ENCODE results near the gene SMIM12. TPM values are rescaled to one million over a fixed set of nuclear protein-coding genes. Genes with fewer than 3 reads are reported as not detected.
"Not testable (repeated sequence)": the region's sequence is repeated elsewhere in the genome, so short reads cannot be mapped to it uniquely, and the experiment has no call there.

SMIM12 gene
- total RNA-seq, 1 donor from 2014 or later = 23.2 TPM

DNA sequence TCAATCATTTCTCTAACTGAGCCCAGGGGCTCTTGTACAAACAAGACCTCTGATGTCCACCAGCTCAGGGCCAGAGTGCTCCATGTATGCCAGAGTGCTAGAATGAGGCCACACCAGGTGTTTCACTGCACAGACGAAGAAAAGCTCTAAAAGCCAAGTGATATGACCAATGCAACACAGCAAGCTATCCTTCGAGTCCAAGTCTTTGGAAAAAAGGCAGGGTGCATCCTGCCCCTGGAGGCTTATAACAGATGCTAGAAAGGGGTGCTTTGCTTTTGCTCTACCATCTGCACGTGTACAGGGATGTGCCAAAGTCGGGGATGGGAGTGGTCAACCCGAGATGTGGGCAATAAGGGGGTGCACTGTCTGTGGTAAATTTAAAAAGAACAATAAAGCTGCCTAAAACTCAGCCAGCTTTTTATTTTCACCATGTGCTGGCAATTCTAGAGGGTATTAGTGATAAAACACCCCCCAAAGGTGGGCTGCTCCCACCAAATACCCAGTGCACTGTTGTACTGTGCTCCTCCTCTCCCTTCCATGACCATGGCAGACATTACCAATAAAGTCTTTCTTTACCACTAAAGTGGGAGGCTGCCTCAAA lies 32.1 kb downstream of the SMIM12 start:
- no peak for DNase-seq (ENCODE audit: low spot score in 2 of 2)
- H3K27ac ChIP-seq = peak overlapping the region; percentile 55 to 59
- intact Hi-C loops (cut with DNase I) = no loop called here

DNA sequence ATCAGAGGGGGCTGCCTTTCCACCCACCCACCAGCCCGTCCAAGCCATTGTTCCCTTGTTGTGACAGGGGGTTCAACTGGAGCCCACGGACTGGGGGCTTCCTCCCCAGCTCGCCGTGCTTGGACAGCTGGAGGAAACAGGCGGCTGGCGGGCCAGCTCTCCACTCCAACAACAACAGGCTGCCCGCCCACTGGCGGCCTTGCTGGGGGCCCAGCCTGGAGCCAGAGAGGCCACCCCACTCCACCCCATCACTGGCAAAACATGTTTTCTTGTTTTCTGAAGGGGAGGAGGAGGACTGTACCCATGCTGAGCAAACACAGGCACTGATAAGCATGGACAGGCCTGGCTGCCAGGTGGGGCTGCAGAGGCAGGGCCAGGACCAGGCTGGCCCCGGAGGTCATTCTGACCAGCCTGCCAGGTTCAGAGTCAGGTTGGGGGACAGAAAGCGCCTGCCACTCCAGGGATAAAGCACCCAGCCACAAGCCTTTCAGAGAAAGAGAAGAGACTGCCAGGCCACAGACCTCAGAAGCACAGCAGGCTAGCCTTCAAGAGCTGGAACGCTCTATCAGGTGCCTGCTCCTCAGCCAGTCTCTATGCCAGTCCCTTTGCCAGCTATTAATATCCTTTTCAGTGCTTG lies 34.0 kb downstream of the SMIM12 start:
- peaks cover 0 to 5% of the 10 kb centered on the region in 2 donors for H3K9me3 ChIP-seq
- H3K4me3 ChIP-seq = peak overlapping the region in 1 of 2 donors; percentile 31
- H3K27me3 ChIP-seq = no peaks in the 10 kb centered on the region
- DNase-seq (ENCODE audit: low spot score in 2 of 2) = peak in 1 of 2 donors; percentile 66
- no peak for TF ChIP-seq CTCF (IDR thresholded peaks at IDR 0.05)
- peak overlapping the region; percentile 86 to 87 for H3K27ac ChIP-seq
- no peaks in the 10 kb centered on the region for H3K36me3 ChIP-seq
- H3K4me1 ChIP-seq = peaks cover 3 to 30% of the 10 kb centered on the region in 2 donors
- intact Hi-C loops (cut with DNase I) = no loop called here

More for the DNA sequence above, 32.1 kb downstream of the SMIM12 start:
- no peak for TF ChIP-seq CTCF (IDR thresholded peaks at IDR 0.05)
- no peak overlapping the region for H3K4me3 ChIP-seq
- no peaks in the 10 kb centered on the region for H3K9me3 ChIP-seq
- peaks cover 3 to 30% of the 10 kb centered on the region in 2 donors for H3K4me1 ChIP-seq
- no peaks in the 10 kb centered on the region for H3K27me3 ChIP-seq
- no peaks in the 10 kb centered on the region for H3K36me3 ChIP-seq

GRCh38 chr1:34824817-34825454 lies 34.6 kb downstream of the SMIM12 start:
- Histone ChIP-seq H3K27me3 (no peaks in the 10 kb centered on the region), H3K9me3 (peaks cover 0 to 9% of the 10 kb centered on the region in 2 donors), H3K27ac (peak overlapping the region; percentile 86 to 87), H3K4me3 (peak overlapping the region in 1 of 2 donors; percentile 31), H3K36me3 (no peaks in the 10 kb centered on the region), H3K4me1 (peaks cover 3 to 27% of the 10 kb centered on the region in 2 donors)
- TF ChIP-seq CTCF (IDR thresholded peaks at IDR 0.05) = no peak
- no peak for DNase-seq (ENCODE audit: low spot score in 2 of 2)
- intact Hi-C loops (cut with DNase I) = no loop called here

DNA sequence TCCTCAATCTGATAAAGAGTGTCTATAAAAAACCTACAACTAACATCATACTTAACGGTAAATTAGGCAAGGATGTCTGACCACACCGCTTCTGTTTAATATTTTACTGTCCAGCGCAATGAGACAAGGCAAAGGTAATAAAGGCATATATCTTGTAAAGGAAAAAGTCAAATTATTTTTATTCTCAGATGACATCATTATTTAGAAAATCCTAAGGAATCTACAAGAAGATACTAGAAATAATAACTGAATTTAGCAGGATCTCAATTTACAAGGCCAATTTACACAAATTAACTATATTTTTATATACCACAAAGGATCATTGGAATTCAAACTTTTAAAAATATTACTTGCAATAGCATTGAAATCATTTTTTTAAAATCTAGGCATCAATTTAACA lies 37.3 kb downstream of the SMIM12 start:
- intact Hi-C loops (cut with DNase I) = no loop called here
- DNase-seq (ENCODE audit: low spot score in 2 of 2) = no peak
- Histone ChIP-seq H3K4me1 (peaks cover 3 to 21% of the 10 kb centered on the region in 2 donors), H3K27me3 (no peaks in the 10 kb centered on the region), H3K36me3 (no peaks in the 10 kb centered on the region), H3K4me3 (no peak overlapping the region), H3K27ac (no peak overlapping the region), H3K9me3 (peaks cover 0 to 9% of the 10 kb centered on the region in 2 donors)
- no peak for TF ChIP-seq CTCF (IDR thresholded peaks at IDR 0.05)

GRCh38 chr1:34818862-34819261 lies 40.7 kb downstream of the SMIM12 start:
- H3K27ac ChIP-seq; H3K9me3 ChIP-seq; H3K27me3 ChIP-seq; H3K4me3 ChIP-seq; H3K36me3 ChIP-seq; DNase-seq (ENCODE audit: low spot score in 2 of 2); intact Hi-C loops (cut with DNase I): not testable (repeated sequence)
- peaks cover 0 to 27% of the 10 kb centered on the region in 2 donors for H3K4me1 ChIP-seq

- intact Hi-C loops (cut with DNase I) = no loop called here
These were observed 42.8 kb downstream of the SMIM12 start for GRCh38 chr1:34816778-34817177.

More at GRCh38 chr1:34816778-34817177, 42.8 kb downstream of the SMIM12 start:
- no peak for TF ChIP-seq CTCF (IDR thresholded peaks at IDR 0.05)
- Histone ChIP-seq H3K27me3 (no peaks in the 10 kb centered on the region), H3K27ac (peak overlapping the region; percentile 50 to 59), H3K9me3 (peaks cover 0 to 9% of the 10 kb centered on the region in 2 donors), H3K4me1 (peaks cover 0 to 27% of the 10 kb centered on the region in 2 donors), H3K36me3 (no peaks in the 10 kb centered on the region), H3K4me3 (no peak overlapping the region)
- no peak for DNase-seq (ENCODE audit: low spot score in 2 of 2)

Data from ascending aorta (tissue), 2 donors.